NCI-H82 treated with DMSO at 0.1 percent for 48 hours (cell line): ENCODE data around the gene HPS4.

Source experiments
- DNase-seq: peaks from one replicate; lab custom pipeline; 2025; ENCODE audit not compliant: unreplicated experiment; lab: John Stamatoyannopoulos, UW

Gene HPS4

GRCh38 chr22:26470807-26471206, 12.8 kb downstream of the HPS4 start:
- DNase-seq: no peak

GRCh38 chr22:26466196-26466595, 17.4 kb downstream of the HPS4 start:
- no peak for DNase-seq

- DNase-seq: no peak
Observed at GRCh38 chr22:26464312-26464711, 19.3 kb downstream of the HPS4 start.

GRCh38 chr22:26463688-26464087, 19.9 kb downstream of the HPS4 start:
- no peak for DNase-seq

- no peak for DNase-seq
Observed at GRCh38 chr22:26463101-26463661, 20.4 kb downstream of the HPS4 start.

GRCh38 chr22:26462641-26463040, 20.9 kb downstream of the HPS4 start:
- no peak for DNase-seq

GRCh38 chr22:26462051-26462450, 21.5 kb downstream of the HPS4 start:
- DNase-seq: no peak

- DNase-seq: peak; percentile 71
Observed at GRCh38 chr22:26461188-26461810, 22.3 kb downstream of the HPS4 start.

GRCh38 chr22:26460202-26460601, 23.4 kb downstream of the HPS4 start:
- no peak for DNase-seq

- DNase-seq: no peak
Observed at GRCh38 chr22:26457661-26458272, 25.8 kb downstream of the HPS4 start.

GRCh38 chr22:26453812-26454500, 29.6 kb downstream of the HPS4 start:
- peak; percentile 9 for DNase-seq

GRCh38 chr22:26453216-26453615, 30.4 kb downstream of the HPS4 start:
- DNase-seq: no peak

GRCh38 chr22:26452236-26453016, 31.2 kb downstream of the HPS4 start:
- no peak for DNase-seq

GRCh38 chr22:26450453-26451185, 33.0 kb downstream of the HPS4 start:
- DNase-seq: peak; percentile 48

GRCh38 chr22:26448941-26449340, 34.6 kb downstream of the HPS4 start:
- no peak for DNase-seq

GRCh38 chr22:26448334-26448733, 35.2 kb downstream of the HPS4 start:
- DNase-seq: no peak

- peak; percentile 75 for DNase-seq
Observed at GRCh38 chr22:26447584-26448329, 35.8 kb downstream of the HPS4 start.

GRCh38 chr22:26446808-26447515, 36.6 kb downstream of the HPS4 start:
- no peak for DNase-seq

GRCh38 chr22:26445577-26446275, 37.9 kb downstream of the HPS4 start:
- DNase-seq: no peak
